GM23338 (cell line): ENCODE data around the gene GAD1. TPM values are rescaled to one million over a fixed set of nuclear protein-coding genes. Genes with fewer than 3 reads are reported as not detected.

Source experiments
- ATAC-seq: fragments of 200-7000 bp; cut with Tn5 transposase; 3 replicates; pipeline ENCODE4 v1.9.1; 2020
- DNase-seq: peaks from one replicate; pipeline ENCODE4 v3.0.0-alpha.2; 2015; ENCODE audit warnings: low spot score
- H2AFZ ChIP-seq: fragments of 200-600 bp; sonication (generic); 2 replicates; pipeline ENCODE4 v1.8.0; 2016; ENCODE audit warnings: antibody characterized with exemption, mild to moderate bottlenecking, moderate library complexity
- H3F3A ChIP-seq: fragments of 200-600 bp; sonication (generic); replicated peaks from 2 replicates; pipeline ENCODE4 v1.8.0; 2017; ENCODE audit warnings: antibody characterized with exemption, mixed run types, low read depth
- H3K27ac ChIP-seq: fragments of 200-600 bp; sonication (generic); 2 replicates; pipeline ENCODE4 v1.6.1; 2016; ENCODE audit warnings: low read depth
- H3K27me3 ChIP-seq: fragments of 200-600 bp; sonication (generic); 2 replicates; pipeline ENCODE4 v1.8.0; 2016; ENCODE audit warnings: mild to moderate bottlenecking, mixed run types, moderate library complexity; ENCODE audit not compliant: insufficient read depth
- H3K36me3 ChIP-seq: fragments of 200-600 bp; sonication (generic); 2 replicates; pipeline ENCODE4 v1.8.0; 2016; ENCODE audit warnings: mild to moderate bottlenecking; ENCODE audit not compliant: insufficient read depth
- H3K4me1 ChIP-seq: fragments of 200-600 bp; sonication (generic); 2 replicates; pipeline ENCODE4 v1.8.0; 2016; ENCODE audit warnings: mild to moderate bottlenecking, moderate library complexity; ENCODE audit not compliant: insufficient read depth
- H3K4me2 ChIP-seq: fragments of 200-600 bp; sonication (generic); 2 replicates; pipeline ENCODE4 v1.7.1; 2017; ENCODE audit warnings: mixed run types
- H3K4me3 ChIP-seq: fragments of 200-600 bp; sonication (generic); 2 replicates; pipeline ENCODE4 v1.6.1; 2016; ENCODE audit warnings: mixed run types
- H3K79me2 ChIP-seq: fragments of 200-600 bp; sonication (generic); replicated peaks from 2 replicates; pipeline ENCODE4 v1.8.0; 2017; ENCODE audit warnings: mild to moderate bottlenecking; ENCODE audit not compliant: insufficient read depth
- H3K9me2 ChIP-seq: fragments of 200-600 bp; sonication (generic); 2 replicates; pipeline ENCODE4 v1.8.0; 2017; ENCODE audit not compliant: insufficient read depth
- H4K20me1 ChIP-seq: fragments of 200-600 bp; sonication (generic); replicated peaks from 2 replicates; pipeline ENCODE4 v1.8.0; 2017; ENCODE audit warnings: mild to moderate bottlenecking; ENCODE audit not compliant: insufficient read depth
- H3K27ac Mint-ChIP-seq: 2 replicates; pipeline ENCODE4 v1.8.0; 2020; ENCODE audit warnings: inconsistent platforms, mild to moderate bottlenecking, moderate library complexity, mixed read lengths
- H3K27me3 Mint-ChIP-seq: 3 replicates; pipeline ENCODE4 v1.8.0; 2022; ENCODE audit warnings: low read depth, mild to moderate bottlenecking, moderate library complexity, mixed read lengths, inconsistent platforms; ENCODE audit not compliant: insufficient read depth, poor library complexity
- H3K36me3 Mint-ChIP-seq: 3 replicates; pipeline ENCODE4 v1.8.0; 2021; ENCODE audit warnings: low read depth, mild to moderate bottlenecking, inconsistent platforms, moderate library complexity, mixed read lengths
- H3K4me1 Mint-ChIP-seq: 3 replicates; pipeline ENCODE4 v1.8.0; 2020; ENCODE audit warnings: mild to moderate bottlenecking, inconsistent platforms, mixed read lengths
- H3K4me3 Mint-ChIP-seq: 3 replicates; pipeline ENCODE4 v1.8.0; 2021; ENCODE audit warnings: moderate library complexity, mild to moderate bottlenecking, inconsistent platforms, mixed read lengths
- H3K9me3 Mint-ChIP-seq: 3 replicates; pipeline ENCODE4 v1.8.0; 2020; ENCODE audit warnings: moderate library complexity, mild to moderate bottlenecking, inconsistent platforms, mixed read lengths
- CREB1 ChIP-seq: fragments of 250-450 bp; sonication (Bioruptor Pico); IDR thresholded peaks from 2 replicates; pipeline ENCODE4 v1.5.0; 2020; ENCODE audit warnings: low read depth, mild to moderate bottlenecking, moderate library complexity
- CTCF ChIP-seq, 2 experiments: fragments of 200-600 bp in 1 of 2; sonication (generic) in 1 of 2; conservative IDR thresholded peaks; 2 replicates each; pipeline versions ENCODE4 v1.5.1 to v1.6.1; 2016 to 2017; ENCODE audit warnings: antibody characterized with exemption in 2 of 2, low read depth in 2 of 2, mild to moderate bottlenecking in 2 of 2, moderate library complexity in 1 of 2
- ETS1 ChIP-seq: IDR thresholded peaks from 2 replicates; pipeline ENCODE4 v1.6.1; 2016; ENCODE audit warnings: antibody characterized with exemption
- EZH2 ChIP-seq: fragments of 200-600 bp; sonication (generic); IDR thresholded peaks from one replicate; pipeline ENCODE4 v1.8.0; 2017; ENCODE audit warnings: antibody characterized with exemption, mild to moderate bottlenecking, low read depth; ENCODE audit not compliant: unreplicated experiment
- EZH2phosphoT487 ChIP-seq: fragments of 200-600 bp; sonication (generic); IDR thresholded peaks from one replicate; pipeline ENCODE4 v1.8.1; 2018; ENCODE audit warnings: antibody characterized with exemption; ENCODE audit not compliant: unreplicated experiment
- JUNB ChIP-seq: IDR thresholded peaks from one replicate; pipeline ENCODE4 v1.6.1; 2016; ENCODE audit warnings: antibody characterized with exemption; ENCODE audit not compliant: unreplicated experiment
- NANOG ChIP-seq: IDR thresholded peaks from 2 replicates; pipeline ENCODE4 v1.6.1; 2016; ENCODE audit warnings: antibody characterized with exemption, borderline replicate concordance
- POLR2AphosphoS5 ChIP-seq: IDR thresholded peaks from 2 replicates; pipeline ENCODE4 v1.6.1; 2016; ENCODE audit warnings: antibody characterized with exemption, low read depth
- REST ChIP-seq: IDR thresholded peaks from one replicate; pipeline ENCODE4 v1.6.1; 2018; ENCODE audit warnings: antibody characterized with exemption; ENCODE audit not compliant: unreplicated experiment
- STAT1 ChIP-seq: IDR thresholded peaks from one replicate; pipeline ENCODE4 v1.6.1; 2016; ENCODE audit warnings: antibody characterized with exemption; ENCODE audit not compliant: unreplicated experiment
- ZNF114 ChIP-seq: fragments of 250-450 bp; sonication (Bioruptor Pico); IDR thresholded peaks from 2 replicates; pipeline ENCODE4 v1.5.0; 2020; ENCODE audit warnings: mild to moderate bottlenecking, moderate library complexity
- ZNF331 ChIP-seq: fragments of 250-450 bp; sonication (Bioruptor Pico); IDR thresholded peaks from 2 replicates; pipeline ENCODE4 v1.5.0; 2020; ENCODE audit warnings: low read depth, mild to moderate bottlenecking, moderate library complexity
- ZNF462 ChIP-seq: fragments of 250-450 bp; sonication (Bioruptor Pico); IDR thresholded peaks from 2 replicates; pipeline ENCODE4 v1.5.0; 2020; ENCODE audit warnings: mild to moderate bottlenecking, moderate library complexity
- polyA plus RNA-seq: library from polyadenylated mRNA; unstranded; fragments of >200 nt; fragmentation: Nextera tagmentation; extraction: Ambion mirVana; gene quantifications from 2 replicates; pipeline ENCODE4 v1.2.1, GENCODE V29; 2016
- total RNA-seq: library from RNA; depleted of rRNA; stranded (reverse); fragments of >200 nt; shearing (Covaris generic); gene quantifications from 2 replicates; pipeline ENCODE4 v1.2.3, GENCODE V29; 2014

GAD1 gene
- total and polyA plus RNA-seq, 2 experiments from 2014 or later: 0.17 to 0.34 TPM

- peak; percentile 98 for ATAC-seq
- Mint-ChIP-seq H3K27ac (peak overlapping the region; percentile 82), H3K4me1 (peaks cover 8% of the 10 kb centered on the region; the same call in 2 of the 3 replicates), H3K4me3 (peak overlapping the region; percentile 60), H3K36me3 (no peaks in the 10 kb centered on the region), H3K27me3 (no peaks in the 10 kb centered on the region), H3K9me3 (no peaks in the 10 kb centered on the region)
- H4K20me1 ChIP-seq: no peaks in the 10 kb centered on the region
- H3K36me3 ChIP-seq: no peaks in the 10 kb centered on the region
- H3K4me1 ChIP-seq: no peaks in the 10 kb centered on the region
- H3K9me2 ChIP-seq: no peaks in the 10 kb centered on the region
- 0 out of 2 replicates have a peak overlapping the region, but pooled peaks have one; percentile 10 for H3K4me3 ChIP-seq
- no peaks in the 10 kb centered on the region for H3F3A ChIP-seq
- DNase-seq: peak; percentile 93
- TF ChIP-seq STAT1 (no peak), NANOG (no peak), EZH2phosphoT487 (no peak), REST (no peak), JUNB (no peak), POLR2AphosphoS5 (no peak), ETS1 (no peak), EZH2 (no peak), ZNF462 (CRISPR knock-in tag) (no peak), CREB1 (CRISPR knock-in tag) (0 out of 2 replicates have a peak, but pooled peaks have one; percentile 33), ZNF331 (CRISPR knock-in tag) (no peak), CTCF (conservative IDR thresholded peaks at IDR 0.05; ENCODE audit: low read depth in 2 of 2) (peak; percentile 92), ZNF114 (no peak)
- peak overlapping the region; percentile 38 for H2AFZ ChIP-seq
- H3K27me3 ChIP-seq: no peaks in the 10 kb centered on the region
- H3K79me2 ChIP-seq: no peaks in the 10 kb centered on the region
- peak overlapping the region; percentile 35; the same call in 1 of the 2 replicates for H3K4me2 ChIP-seq
- no peak overlapping the region for H3K27ac ChIP-seq
Observed at GRCh38 chr2:170873035-170873692, 56.5 kb downstream of the GAD1 start.
